A204.1 (cell line): Measurements from ENCODE around the gene PARP4.
"Not testable (repeated sequence)": the region's sequence is repeated elsewhere in the genome, so short reads cannot be mapped to it uniquely, and the experiment has no call there.

ENCODE experiments used
- FAIRE-seq: peaks from 2 replicates; lab custom pipeline; 2012; peaks lifted over from hg19 to GRCh38; lab: Jason Lieb, UNC

PARP4 gene

DNA sequence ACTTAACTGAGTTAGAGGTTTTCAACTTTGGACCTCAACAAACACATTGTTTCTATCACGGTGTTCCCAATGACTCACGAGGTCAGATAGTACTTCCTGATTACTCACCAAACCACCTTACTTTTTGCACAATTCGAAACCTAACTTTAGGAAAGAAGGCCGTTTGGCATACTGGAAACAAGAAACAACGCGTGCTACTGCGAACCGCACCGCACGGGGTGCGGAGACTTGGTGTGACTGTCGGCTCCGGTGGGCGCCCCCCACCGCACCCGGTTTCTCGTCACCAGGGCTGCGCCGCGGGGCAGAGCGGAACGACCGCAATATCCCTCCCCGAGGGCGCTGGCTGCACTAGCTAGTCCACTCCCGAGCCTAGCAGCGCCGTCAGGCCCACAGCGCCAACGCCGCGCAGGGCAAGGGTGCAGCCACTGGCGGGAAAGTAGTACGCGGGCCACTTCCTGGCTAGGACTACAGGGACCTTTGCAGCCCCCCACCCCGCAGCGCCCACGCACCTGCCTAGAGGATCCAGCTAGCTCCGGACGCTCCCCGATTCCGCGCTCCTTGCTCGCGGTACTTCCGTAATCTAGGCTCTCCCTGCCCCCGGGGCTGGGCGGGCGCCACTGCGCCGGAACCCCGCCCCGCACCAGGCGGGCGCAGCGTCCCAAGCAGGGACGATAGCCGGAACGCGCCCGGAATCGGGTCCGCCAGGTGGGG, at the start of gene PARP4:
Gene PARP4 (minus strand): TSS at position 582 of the 711 bp plus-strand sequence. CDS start 9,002 bp downstream, outside the sequence.
- no peak for FAIRE-seq

DNA sequence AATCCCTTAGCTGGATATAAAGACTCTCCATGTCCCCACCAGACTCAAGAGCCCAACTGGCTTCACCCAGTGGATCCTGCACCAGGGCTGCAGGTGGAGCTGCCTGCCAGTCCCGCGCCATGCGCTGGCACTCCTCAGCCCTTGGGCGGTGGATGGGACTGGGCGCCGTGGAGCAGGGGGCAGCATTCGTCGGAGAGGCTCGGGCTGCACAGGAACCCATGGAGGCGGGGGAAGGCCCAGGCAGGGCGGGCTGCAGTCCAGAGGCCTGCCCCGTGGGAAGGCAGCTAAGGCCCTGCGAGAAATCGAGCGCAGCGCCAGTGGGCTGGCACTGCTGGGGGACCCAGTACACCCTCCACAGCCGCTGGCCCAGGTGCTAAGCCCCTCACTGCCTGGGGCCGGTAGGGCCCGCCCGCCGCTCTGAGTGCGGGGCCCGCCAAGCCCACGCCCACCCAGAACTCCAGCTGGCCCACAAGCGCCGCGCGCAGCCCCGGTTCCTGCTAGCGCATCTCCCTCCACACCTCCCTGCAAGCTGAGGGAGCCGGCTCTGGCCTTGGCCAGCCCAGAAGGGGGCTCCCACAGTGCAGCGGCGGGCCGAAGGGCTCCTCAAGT, 48.1 kb upstream of the PARP4 start:
- not testable (repeated sequence) for FAIRE-seq

DNA sequence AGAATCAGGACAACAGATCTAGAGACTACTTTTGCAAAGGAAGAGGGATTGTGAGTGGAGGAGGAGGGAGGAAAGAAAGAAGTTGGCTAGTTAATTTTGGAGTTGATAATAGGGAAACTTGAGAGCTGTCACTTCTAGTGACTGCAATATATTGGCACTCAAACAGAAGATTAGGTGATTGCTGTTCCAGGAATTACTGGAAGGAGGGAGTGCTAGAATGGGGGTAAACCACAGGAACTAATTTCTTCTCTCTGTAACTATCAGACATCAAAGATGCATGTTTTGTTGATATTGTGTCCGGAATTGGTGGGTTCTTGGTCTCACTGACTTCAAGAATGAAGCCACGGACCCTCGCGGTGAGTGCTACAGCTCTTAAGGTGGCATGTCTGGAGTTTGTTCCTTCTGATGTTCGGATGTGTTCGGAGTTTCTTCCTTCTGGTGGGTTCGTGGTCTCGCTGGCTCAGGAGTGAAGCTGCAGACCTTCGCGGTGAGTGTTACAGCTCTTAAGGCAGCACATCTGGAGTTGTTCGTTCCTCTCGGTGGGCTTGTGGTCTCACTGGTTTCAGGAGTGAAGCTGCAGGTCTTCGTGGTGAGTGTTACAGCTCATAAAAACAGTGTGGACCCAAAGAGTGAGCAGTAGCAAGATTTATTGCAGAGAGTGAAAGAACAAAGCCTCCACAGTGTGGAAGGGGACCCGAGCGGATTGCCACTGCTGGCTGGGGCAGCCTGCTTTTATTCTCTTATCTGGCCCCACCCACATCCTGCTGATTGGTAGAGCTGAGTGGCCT, 47.0 kb upstream of the PARP4 start:
- not testable (repeated sequence) for FAIRE-seq

DNA sequence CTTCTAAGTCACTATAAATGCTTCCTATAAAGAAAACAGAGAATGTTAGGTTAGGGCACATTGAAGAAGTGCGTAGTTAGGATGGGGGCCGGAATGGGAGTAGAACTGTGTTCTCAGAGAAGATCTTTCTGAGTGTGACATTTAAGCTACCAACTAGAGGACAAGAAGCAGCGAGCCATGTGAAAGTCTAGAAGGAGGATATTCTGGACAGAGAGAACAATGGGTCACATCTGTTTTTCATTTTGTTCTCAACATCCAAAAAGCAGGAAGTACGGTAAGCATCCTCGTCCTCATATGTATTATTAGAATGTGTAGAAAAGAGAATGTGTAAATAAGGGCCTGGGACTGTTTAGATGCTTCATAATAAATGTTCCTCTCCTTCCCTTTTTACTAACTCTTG, 44.5 kb upstream of the PARP4 start:
- FAIRE-seq = no peak

DNA sequence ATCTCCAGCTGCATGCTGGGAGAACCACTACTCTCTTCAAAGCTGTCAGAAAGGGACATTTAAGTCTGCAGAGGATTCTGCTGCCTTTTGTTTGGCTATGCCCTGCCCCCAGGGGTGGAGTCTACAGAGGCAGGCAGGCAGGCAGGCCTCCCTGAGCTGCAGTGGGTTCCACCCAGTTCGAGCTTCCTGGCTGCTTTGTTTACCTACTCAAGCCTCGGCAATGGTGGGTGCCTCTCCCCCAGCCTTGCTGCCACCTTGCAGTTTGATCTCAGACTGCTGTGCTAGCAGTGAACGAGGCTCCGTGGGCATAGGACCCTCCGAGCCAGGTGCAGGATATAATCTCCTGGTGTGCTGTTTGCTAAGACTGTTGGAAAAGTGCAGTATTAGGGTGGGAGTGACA, 41.3 kb upstream of the PARP4 start:
- not testable (repeated sequence) for FAIRE-seq

DNA sequence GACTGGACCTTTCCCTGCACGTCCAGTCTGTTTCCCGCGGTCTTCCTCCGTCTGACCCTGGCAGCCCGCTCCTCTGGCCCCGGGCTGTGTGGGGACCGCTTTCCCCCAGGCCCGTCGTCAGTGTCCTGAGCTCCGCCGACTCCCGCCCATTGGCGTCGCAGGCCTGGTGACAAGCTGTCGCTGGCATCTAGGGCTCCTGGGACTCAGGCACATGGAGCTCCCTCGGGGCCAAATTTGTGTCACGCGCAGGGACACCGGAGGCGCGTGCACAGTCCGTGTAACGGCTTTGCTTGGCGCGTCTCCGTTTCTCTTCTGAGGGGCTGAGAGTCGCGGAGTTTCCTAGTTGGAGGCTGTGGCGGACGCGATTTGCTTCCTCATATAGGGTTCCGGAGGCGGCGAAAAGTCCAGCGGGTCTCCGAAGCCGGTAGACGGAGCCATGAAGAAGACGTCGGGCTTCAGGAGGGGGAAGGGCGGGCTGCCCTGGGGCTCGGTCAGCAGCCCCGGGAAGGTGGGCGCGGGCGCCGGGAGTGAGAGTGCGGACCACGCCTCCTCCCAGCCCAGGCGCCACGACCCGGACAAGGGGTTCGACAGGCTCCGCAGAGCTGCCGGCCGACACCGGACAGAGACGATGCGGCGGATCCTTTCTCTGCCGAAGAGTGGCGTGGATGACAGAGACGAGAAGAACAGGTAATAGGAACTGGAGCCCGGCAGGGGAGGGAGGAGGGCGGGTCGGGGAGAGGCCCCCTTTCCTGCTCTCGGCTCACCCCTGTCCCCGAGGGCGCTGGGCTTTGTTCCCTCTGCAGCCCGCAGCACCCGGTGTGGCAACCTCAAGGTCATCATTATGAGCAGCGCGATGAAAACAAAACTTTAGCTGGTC, 29.1 kb upstream of the PARP4 start:
- not testable (repeated sequence) for FAIRE-seq

DNA sequence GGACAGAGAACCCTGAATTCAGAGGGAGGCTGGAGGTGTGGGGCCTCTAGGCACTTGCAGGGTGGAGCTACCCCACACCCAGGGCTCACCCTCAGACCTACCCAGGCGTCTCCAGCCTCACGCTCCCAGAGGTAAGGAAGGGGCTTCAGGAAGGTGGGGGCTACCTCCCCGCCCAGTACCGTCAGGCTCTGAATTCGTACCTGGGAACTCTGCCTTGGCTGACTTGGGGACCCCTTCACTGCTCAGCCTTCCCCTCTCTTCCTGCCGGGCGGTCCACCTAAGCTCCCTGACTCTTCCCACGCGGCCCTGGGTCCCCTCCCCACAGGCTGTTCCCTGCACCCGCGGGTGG, 28.5 kb upstream of the PARP4 start:
- no peak for FAIRE-seq

DNA sequence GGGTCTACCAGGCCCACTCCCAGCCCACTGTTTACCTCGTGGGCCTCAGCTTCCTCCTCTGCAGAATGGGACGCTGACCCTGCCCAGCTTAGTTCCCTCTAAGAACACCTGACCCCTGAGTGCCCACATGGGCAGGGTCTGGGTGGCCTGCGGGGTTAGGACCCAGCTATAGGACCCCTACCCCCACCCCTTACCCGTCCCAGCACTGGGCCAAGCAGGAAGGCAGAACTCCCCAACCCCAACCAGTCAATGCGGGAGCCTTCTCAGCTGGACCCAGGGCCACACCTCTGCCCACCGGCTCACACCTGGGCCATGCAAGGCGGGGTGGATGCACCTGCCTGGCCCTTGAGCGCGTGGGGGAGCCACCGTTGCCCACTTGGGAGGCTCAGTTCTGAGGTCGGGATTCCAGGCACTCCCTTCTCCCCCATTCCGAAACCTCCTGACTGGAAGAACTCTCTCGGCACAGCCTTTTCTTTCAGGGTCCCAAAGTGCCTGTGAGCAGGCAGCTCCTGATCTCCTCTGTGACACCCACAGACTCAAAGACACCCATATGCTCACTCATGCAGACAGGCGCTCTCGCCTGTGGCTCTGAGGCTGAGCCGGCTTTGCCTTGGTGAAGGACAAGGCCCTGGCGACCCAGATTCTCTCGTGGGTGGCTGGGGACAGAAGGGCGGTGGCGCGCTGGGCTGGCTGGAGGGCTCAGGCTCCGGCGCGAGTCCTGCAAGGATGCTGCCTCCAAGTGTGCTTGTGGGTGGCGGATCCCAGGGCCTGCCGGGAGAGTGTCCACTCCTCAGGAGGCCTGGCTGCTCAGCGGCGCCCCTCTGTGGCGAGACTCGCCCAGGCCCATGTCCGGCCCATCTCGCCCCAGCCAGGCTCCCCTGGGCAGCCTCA, 27.9 kb upstream of the PARP4 start:
- no peak for FAIRE-seq

DNA sequence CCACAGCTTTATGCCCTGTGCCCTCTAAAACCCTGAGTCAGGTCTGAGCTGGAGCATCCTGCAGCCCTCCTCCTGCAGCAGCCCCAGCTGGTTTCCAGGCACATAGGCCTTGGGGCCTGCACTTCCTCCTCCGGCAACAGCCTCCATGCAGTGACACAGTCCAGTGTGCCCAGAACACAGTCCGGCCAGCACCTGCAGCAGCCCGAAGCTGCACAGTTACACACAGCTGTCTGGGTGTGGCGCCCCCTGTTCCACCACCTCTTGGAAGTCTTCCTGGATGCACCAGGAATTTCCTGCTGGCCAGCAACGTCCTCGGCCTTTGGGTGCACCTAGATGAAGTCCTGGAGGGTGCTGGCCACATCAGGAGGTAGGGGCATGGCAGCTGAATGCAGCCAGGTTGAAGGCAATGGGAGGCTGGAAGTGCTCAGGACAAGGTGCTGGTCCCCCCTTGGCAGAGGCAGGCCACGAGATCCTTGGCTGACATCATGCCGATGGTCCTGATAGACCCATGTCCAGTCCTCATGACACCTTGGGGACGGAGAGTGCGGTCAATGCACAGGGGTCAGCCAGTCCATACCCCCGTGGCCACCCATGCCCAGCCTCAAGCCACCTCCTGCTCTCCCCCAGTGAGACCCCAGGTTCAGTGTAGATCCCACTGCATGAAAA, 27.1 kb upstream of the PARP4 start:
- FAIRE-seq = no peak

DNA sequence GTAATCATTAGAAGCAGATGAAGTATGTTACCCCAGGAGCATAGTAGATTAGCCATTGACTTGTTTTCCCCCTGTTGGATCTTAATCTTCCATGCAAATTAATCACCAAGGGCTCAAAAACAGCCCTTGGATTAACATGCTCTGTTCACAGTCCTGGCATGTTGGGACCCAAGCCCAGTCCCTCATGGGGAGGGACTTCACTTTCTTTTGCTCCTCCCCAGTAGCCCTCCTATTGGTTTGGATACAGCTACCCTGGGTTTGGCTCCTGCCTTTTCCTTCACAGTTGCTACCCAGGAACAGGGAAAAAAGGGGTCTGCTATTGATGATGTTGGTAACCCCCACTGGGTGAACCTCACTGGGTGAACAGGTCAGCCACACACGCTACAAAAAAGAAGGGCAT, 16.9 kb upstream of the PARP4 start:
- no peak for FAIRE-seq

DNA sequence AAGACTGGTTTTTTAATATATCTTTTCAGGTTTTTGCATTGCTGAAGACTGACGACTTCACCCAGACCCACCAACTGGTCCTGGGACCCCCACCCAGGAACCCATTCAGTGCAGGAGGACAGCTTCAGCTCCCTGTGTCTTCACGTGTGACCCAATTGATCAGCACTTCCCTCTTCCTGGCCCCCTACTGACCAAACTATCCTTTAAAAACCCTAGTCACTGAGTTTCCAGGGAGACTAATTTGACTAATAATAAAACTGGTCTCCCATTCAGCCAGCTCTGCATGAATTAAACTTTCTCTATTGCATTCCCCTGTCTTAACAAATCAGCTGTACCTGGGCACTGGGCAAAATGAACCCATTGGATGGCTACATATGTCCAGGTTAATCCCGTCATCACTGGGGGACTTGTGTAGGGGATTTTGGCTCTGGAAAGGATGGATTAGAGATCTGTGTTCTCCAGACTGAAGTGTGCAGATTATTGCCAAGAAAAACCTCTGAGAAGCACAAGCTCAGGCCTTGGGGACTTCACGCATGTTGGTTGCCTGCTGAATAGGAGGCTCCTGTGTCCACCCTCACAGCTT, 16.3 kb upstream of the PARP4 start:
- FAIRE-seq = no peak

DNA sequence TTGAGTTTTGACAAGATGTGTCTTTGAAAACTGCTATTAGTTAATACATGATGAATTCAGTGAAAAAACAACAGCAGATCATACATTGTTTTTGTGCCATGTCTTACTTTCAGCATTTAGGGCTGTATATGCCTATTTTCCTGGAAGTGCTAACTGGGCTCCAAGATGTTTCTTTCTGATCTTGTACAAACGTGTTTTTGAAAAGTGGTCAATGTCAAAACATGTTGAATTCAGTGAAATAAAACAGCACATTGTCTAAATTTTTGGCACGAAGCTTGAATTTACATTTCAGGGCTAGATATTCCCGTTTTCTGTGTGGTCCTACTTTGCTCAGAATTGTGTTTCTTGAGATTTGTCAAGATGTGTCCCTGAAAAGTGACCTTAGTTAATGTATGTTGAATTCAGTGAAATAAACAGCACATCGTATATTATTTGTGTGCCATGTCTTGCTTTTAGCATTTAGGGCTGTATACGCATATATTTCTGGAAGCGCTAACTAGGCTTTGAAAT, 14.7 kb upstream of the PARP4 start:
- no peak for FAIRE-seq

DNA sequence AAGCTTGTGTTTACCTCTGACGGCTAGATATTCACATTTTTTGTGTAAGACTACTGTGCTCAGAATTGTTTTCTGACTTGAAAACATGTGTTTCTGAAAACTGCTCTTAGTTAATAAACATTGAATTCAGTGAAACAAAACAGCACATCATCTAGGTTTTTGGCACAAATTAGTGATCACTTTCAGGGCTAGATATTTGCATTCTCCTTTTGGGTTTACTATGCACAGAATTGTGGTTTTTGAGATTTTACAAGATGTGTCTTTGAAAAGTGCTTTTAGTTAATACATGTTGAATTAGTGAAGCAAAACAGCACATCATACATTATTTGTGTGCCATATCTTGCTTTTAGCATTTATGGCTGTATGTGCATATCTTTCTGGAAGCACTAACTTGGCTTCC, 8.2 kb upstream of the PARP4 start:
- FAIRE-seq = no peak

DNA sequence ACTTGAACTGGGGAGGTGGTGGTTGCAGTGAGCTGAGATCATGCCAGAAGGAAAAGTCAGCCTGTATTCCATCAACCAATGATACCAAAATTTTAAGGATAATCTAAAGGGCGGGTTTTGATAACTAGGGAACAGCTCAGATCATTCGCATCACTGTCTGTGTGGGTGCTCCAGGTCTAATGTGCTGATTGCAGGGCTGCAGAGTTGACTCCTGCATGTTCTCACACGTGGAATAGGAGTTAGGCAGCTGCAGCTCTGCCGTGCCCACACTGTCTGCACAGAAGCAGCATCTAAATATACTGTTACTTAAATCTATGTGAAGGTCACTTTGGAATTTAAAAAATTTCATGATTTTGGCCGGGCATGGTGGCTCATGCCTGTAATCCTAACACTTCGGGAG, 4.3 kb upstream of the PARP4 start:
- no peak for FAIRE-seq

DNA sequence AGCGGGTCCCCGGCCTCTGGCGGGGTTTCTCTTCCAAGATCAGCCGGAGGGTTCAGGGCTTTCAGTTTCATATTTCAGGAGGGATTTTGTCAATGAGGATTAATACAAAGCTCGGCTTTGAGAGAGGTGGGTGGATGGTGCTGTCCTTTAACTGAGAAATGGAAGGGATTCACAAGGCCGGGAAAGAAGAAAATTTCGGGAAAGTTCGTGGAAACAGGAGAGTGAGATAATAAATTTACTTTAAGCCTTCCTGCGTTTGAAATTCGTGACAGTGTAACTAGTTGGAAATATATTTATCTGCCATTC, 283 bp upstream of the PARP4 start:
- no peak for FAIRE-seq

DNA sequence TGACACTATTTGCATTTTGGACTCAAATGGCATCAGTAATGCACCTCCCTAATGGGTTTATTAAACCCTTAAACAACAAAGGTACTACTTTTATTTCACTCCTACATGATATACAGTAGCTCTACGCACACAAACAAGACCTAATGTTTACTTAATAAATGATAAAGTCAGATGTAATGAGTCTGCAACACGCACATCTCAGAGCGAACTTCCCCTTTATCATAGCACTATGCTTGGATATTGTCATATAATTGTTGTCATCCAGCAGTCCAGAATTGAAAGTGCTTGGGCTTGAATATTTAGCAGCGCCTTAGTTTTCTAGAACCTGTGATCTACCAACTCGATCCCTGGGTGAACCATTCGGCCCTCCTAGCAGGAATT, 772 bp downstream of the PARP4 start:
- no peak for FAIRE-seq

DNA sequence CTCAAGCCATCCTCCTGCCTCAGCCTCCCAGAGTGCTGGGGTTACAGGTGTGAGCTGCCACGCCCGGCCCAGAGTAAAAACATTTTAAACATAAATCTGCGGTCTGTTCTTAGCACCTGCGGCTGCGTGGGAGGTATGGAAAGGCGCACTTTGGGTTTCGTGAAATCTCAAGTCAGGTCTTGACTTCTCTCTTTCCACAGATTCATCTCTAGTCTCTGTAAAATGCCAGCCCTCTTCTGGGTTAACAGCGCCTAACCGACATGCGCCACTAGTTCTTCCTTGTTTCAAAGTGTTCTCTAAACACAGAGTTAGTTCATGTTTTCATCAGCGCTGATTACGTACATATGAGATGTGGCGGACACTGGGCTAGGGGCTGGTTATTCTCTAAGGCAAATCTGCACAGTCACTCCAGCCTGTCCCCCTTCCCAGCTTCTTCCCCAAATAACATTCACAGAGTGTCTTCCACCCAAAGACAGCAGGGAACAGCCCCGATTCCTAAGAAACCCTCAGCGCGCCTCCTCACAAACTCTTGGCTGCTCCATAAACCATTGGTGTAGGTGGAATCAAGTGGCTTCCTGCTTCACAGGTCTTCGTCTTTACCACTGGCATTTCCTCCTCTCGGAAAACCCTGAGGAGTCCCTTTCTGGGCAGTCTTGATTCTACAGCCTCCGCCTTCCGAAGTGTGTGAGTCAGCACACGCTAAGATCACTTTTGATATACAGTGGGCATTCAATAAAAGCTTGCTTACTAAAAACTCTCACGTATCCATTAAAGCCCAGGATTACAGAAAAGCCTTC, 1.4 kb downstream of the PARP4 start:
- FAIRE-seq = no peak

DNA sequence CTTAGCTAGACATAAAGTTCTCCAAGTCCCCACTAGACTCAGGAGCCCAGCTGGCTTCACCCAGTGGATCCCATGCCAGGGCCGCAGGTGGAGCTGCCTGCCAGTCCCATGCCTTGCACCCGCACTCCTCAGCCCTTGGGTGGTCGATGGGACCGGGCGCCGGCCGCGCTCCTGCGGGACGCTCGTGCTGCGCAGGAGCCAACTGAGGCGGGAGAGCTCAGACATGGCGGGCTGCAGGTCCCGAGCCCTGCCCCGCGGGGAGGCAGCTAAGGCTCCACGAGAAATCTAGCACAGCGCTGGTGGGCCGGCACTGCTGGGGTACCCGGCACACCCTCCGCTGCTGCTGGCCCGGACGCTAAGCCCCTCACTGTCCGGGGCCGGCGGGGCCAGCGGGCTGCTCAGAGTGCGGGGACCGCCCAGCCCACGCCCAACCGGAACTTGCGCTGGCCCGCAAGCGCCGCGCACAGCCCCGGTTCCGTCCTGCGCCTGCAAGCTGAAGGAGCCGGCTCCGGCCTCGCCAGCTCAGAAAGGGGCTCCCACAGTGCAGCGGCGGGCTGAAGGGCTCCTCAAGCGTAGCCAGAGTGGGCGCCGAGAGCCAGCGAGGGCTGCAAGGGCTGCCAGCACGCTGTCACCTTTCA, 5.8 kb downstream of the PARP4 start:
- no peak for FAIRE-seq

DNA sequence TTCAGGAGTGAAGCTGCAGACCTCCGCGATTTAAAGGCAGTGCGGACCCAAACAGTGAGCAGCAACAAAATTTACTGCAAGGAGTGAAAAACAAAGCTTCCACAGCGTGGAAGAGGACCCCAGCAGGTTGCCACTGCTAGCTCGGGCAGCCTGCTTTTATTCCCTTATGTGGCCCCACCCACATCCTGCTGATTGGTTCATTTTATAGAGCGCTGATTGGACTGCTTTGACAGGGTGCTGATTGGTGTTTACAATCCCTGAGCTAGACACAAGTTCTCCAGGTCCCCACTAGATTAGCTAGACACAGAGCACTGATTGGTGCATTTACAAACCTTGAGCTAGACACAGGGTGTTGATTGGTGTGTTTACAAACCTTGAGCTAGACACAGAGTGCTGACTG, 6.3 kb downstream of the PARP4 start:
- FAIRE-seq = not testable (repeated sequence)
